HG03571 (cell line): ENCODE measurements around the gene RND1.

Source experiments
- ATAC-seq: cut with Tn5 transposase; IDR thresholded peaks from one replicate; pipeline ENCODE4 v1.9.1; 2021; ENCODE audit not compliant: unreplicated experiment

Gene RND1

GRCh38 chr12:48813465-48814261 is 52.0 kb downstream of the RND1 start:
- no peak for ATAC-seq

- no peak for ATAC-seq
Observed at GRCh38 chr12:48812389-48812788, 53.3 kb downstream of the RND1 start.

GRCh38 chr12:48811437-48812090 is 54.1 kb downstream of the RND1 start:
- ATAC-seq, result no peak

GRCh38 chr12:48810903-48811431 is 54.7 kb downstream of the RND1 start:
- no peak for ATAC-seq

GRCh38 chr12:48807981-48808380 is 57.7 kb downstream of the RND1 start:
- ATAC-seq, result no peak
